Astrocyte of the cerebellum (primary cell): ENCODE measurements around the gene VKORC1L1.
"Not testable (repeated sequence)": the region's sequence is repeated elsewhere in the genome, so short reads cannot be mapped to it uniquely, and the experiment has no call there.

Source experiments
- DNase-seq: peaks from one replicate; pipeline ENCODE4 v3.0.0-alpha.2; 2011; ENCODE audit warnings: low read depth
- H3K4me3 ChIP-seq: 2 replicates; pipeline ENCODE4 v1.5.1; 2011; ENCODE audit warnings: mild to moderate bottlenecking, low read depth, low read length, moderate library complexity
- CTCF ChIP-seq: IDR thresholded peaks from 2 replicates; pipeline ENCODE4 v1.5.1; 2012; ENCODE audit warnings: low read length, low read depth, moderate library complexity, mild to moderate bottlenecking; ENCODE audit errors: missing control alignments
- in situ Hi-C: cut with HindIII; loops from 2 replicates; pipeline ENCODE4 v1.10.0; 2017; ENCODE audit warnings: low sequenced_read_pairs

Gene VKORC1L1

GRCh38 chr7:65926588-65926987 is 53.7 kb downstream of the VKORC1L1 start:
- no peak for TF ChIP-seq CTCF
- H3K4me3 ChIP-seq = no peak overlapping the region
- in situ Hi-C loops = no loop called here
- DNase-seq = no peak

GRCh38 chr7:65927489-65928448 is 54.9 kb downstream of the VKORC1L1 start:
- TF ChIP-seq CTCF = no peak
- no peak overlapping the region for H3K4me3 ChIP-seq
- no peak for DNase-seq
- in situ Hi-C loops = no loop called here

- no peak overlapping the region for H3K4me3 ChIP-seq
- in situ Hi-C loops = no loop called here
- DNase-seq = no peak
- no peak for TF ChIP-seq CTCF
Measured at GRCh38 chr7:65931685-65932084, 58.8 kb downstream of the VKORC1L1 start.

- no peak for TF ChIP-seq CTCF
- DNase-seq = no peak
- H3K4me3 ChIP-seq = no peak overlapping the region
- in situ Hi-C loops = no loop called here
Measured at GRCh38 chr7:65937296-65937695, 64.4 kb downstream of the VKORC1L1 start.

GRCh38 chr7:65938336-65938895 is 65.5 kb downstream of the VKORC1L1 start:
- in situ Hi-C loops = no loop called here
- no peak overlapping the region for H3K4me3 ChIP-seq
- DNase-seq = no peak
- TF ChIP-seq CTCF = no peak

- H3K4me3 ChIP-seq, DNase-seq, in situ Hi-C loops: not testable (repeated sequence)
Measured at GRCh38 chr7:65945787-65946186, 72.9 kb downstream of the VKORC1L1 start.

GRCh38 chr7:65946904-65947303 is 74.0 kb downstream of the VKORC1L1 start:
- TF ChIP-seq CTCF = no peak
- no peak for DNase-seq
- in situ Hi-C loops = no loop called here
- no peak overlapping the region for H3K4me3 ChIP-seq
